GF-D8 (cell line): ENCODE data around the gene CACNA1H.
"Not testable (repeated sequence)": the region's sequence is repeated elsewhere in the genome, so short reads cannot be mapped to it uniquely, and the experiment has no call there.

Experiments used
- DNase-seq: peaks from one replicate; lab custom pipeline; 2025; lab: John Stamatoyannopoulos, UW

Gene CACNA1H

GRCh38 chr16:1193825-1194581 is 41.1 kb downstream of the CACNA1H start:
- no peak for DNase-seq

GRCh38 chr16:1194665-1195392 is 41.9 kb downstream of the CACNA1H start:
- DNase-seq, result no peak

- DNase-seq, result no peak
Observed at GRCh38 chr16:1195393-1195666, 42.4 kb downstream of the CACNA1H start.

- no peak for DNase-seq
Observed at GRCh38 chr16:1196494-1196893, 43.6 kb downstream of the CACNA1H start.

- DNase-seq, result no peak
Observed at GRCh38 chr16:1197237-1197866, 44.4 kb downstream of the CACNA1H start.

- no peak for DNase-seq
Observed at GRCh38 chr16:1198194-1198593, 45.3 kb downstream of the CACNA1H start.

- not testable (repeated sequence) for DNase-seq
Observed at GRCh38 chr16:1198671-1199346, 45.9 kb downstream of the CACNA1H start.

GRCh38 chr16:1199347-1200013 is 46.6 kb downstream of the CACNA1H start:
- DNase-seq, result no peak

GRCh38 chr16:1200014-1200627 is 47.2 kb downstream of the CACNA1H start:
- no peak for DNase-seq

GRCh38 chr16:1201444-1201843 is 48.5 kb downstream of the CACNA1H start:
- no peak for DNase-seq

GRCh38 chr16:1202274-1202673 is 49.4 kb downstream of the CACNA1H start:
- DNase-seq, result no peak

GRCh38 chr16:1204933-1205332 is 52.0 kb downstream of the CACNA1H start:
- no peak for DNase-seq

GRCh38 chr16:1206326-1206725 is 53.4 kb downstream of the CACNA1H start:
- DNase-seq, result no peak

GRCh38 chr16:1206786-1207185 is 53.9 kb downstream of the CACNA1H start:
- no peak for DNase-seq

- DNase-seq, result no peak
Observed at GRCh38 chr16:1208239-1208830, 55.4 kb downstream of the CACNA1H start.

GRCh38 chr16:1209081-1209480 is 56.2 kb downstream of the CACNA1H start:
- no peak for DNase-seq

GRCh38 chr16:1210461-1210860 is 57.6 kb downstream of the CACNA1H start:
- no peak for DNase-seq

GRCh38 chr16:1211451-1212268 is 58.8 kb downstream of the CACNA1H start:
- no peak for DNase-seq

- DNase-seq, result no peak
Observed at GRCh38 chr16:1212616-1213194, 59.8 kb downstream of the CACNA1H start.

- DNase-seq, result no peak
Observed at GRCh38 chr16:1213231-1213630, 60.3 kb downstream of the CACNA1H start.
